Endometrial microvascular endothelial cells (primary cell): ENCODE results near the gene TMOD3. TPM values are rescaled to one million over a fixed set of nuclear protein-coding genes. Genes with fewer than 3 reads are reported as not detected.

Experiments
- in situ Hi-C: cut with HindIII; loops from 2 replicates; pipeline ENCODE4 v1.10.0; 2017; ENCODE audit warnings: low sequenced_read_pairs, low pct_unique_long_range_greater_than_20kb; ENCODE audit errors: inconsistent ontology term
- total RNA-seq: library from RNA; depleted of rRNA; stranded (reverse); fragments of >200 nt; gene quantifications from one replicate; pipeline ENCODE4 v1.2.3, GENCODE V29; 2015; ENCODE audit errors: inconsistent ontology term

Gene TMOD3
- total RNA-seq, 1 donor from 2014 or later: 46.7 TPM

- in situ Hi-C loops: no loop called here
Measured at GRCh38 chr15:51939216-51939615, 109.8 kb downstream of the TMOD3 start.

GRCh38 chr15:51947124-51947523, 117.7 kb downstream of the TMOD3 start:
- in situ Hi-C loops: no loop called here

GRCh38 chr15:51952805-51953204, 123.4 kb downstream of the TMOD3 start:
- in situ Hi-C loops: no loop called here

- in situ Hi-C loops: no loop called here
Measured at GRCh38 chr15:51955504-51955903, 126.1 kb downstream of the TMOD3 start.

Other genes with a start within 250 kb of the TMOD3 start
- 20.2 TPM for gene DMXL2, start 206.9 kb upstream of the TMOD3 start, total RNA-seq
- gene SCG3, start 148.2 kb upstream of the TMOD3 start, total RNA-seq: not detected
- gene LYSMD2, start 92.0 kb upstream of the TMOD3 start, total RNA-seq: 13.6 TPM
- gene TMOD2, start 78.1 kb upstream of the TMOD3 start, total RNA-seq: 5.8 TPM
- 24.6 TPM for gene LEO1, start 142.1 kb downstream of the TMOD3 start, total RNA-seq
- 51.9 TPM for gene MAPK6, start 189.6 kb downstream of the TMOD3 start, total RNA-seq